Endometrial microvascular endothelial cells (primary cell): Measurements from ENCODE around the gene NMUR2. TPM values are rescaled to one million over a fixed set of nuclear protein-coding genes. Genes with fewer than 3 reads are reported as not detected.

Experiments used
- in situ Hi-C: cut with HindIII; loops from 2 replicates; pipeline ENCODE4 v1.10.0; 2017; ENCODE audit warnings: low sequenced_read_pairs, low pct_unique_long_range_greater_than_20kb; ENCODE audit errors: inconsistent ontology term
- total RNA-seq: library from RNA; depleted of rRNA; stranded (reverse); fragments of >200 nt; gene quantifications from one replicate; pipeline ENCODE4 v1.2.3, GENCODE V29; 2015; ENCODE audit errors: inconsistent ontology term

The NMUR2 gene
- total RNA-seq, 1 donor from 2014 or later, result not detected

GRCh38 chr5:152374711-152375275 is 30.3 kb downstream of the NMUR2 start:
- in situ Hi-C loops, result no loop called here

GRCh38 chr5:152372875-152373274 is 32.2 kb downstream of the NMUR2 start:
- in situ Hi-C loops, result no loop called here

- in situ Hi-C loops, result no loop called here
Observed at GRCh38 chr5:152369298-152369697, 35.8 kb downstream of the NMUR2 start.

- in situ Hi-C loops, result no loop called here
Observed at GRCh38 chr5:152367554-152367953, 37.5 kb downstream of the NMUR2 start.

GRCh38 chr5:152366716-152367115 is 38.4 kb downstream of the NMUR2 start:
- in situ Hi-C loops, result no loop called here

GRCh38 chr5:152364899-152365298 is 40.2 kb downstream of the NMUR2 start:
- in situ Hi-C loops, result no loop called here

GRCh38 chr5:152364172-152364571 is 40.9 kb downstream of the NMUR2 start:
- in situ Hi-C loops, result no loop called here

- in situ Hi-C loops, result no loop called here
Observed at GRCh38 chr5:152358861-152359568, 46.1 kb downstream of the NMUR2 start.

GRCh38 chr5:152356506-152356905 is 48.6 kb downstream of the NMUR2 start:
- in situ Hi-C loops, result no loop called here

GRCh38 chr5:152355061-152355460 is 50.0 kb downstream of the NMUR2 start:
- in situ Hi-C loops, result no loop called here

- in situ Hi-C loops, result no loop called here
Observed at GRCh38 chr5:152353001-152353400, 52.1 kb downstream of the NMUR2 start.

- in situ Hi-C loops, result no loop called here
Observed at GRCh38 chr5:152349683-152350526, 55.2 kb downstream of the NMUR2 start.
